Activated CD8-positive, alpha-beta memory T cell treated with anti-CD3 and anti-CD28 coated beads, Interleukin-2, amount 50 U/mL, for 24 hours (primary cell): ENCODE data around the gene ARHGAP21.

Experiments used
- DNase-seq: peaks from one replicate; pipeline ENCODE4 v3.0.0-alpha.2; 2020; ENCODE audit errors: extremely low read depth

Gene ARHGAP21

DNA sequence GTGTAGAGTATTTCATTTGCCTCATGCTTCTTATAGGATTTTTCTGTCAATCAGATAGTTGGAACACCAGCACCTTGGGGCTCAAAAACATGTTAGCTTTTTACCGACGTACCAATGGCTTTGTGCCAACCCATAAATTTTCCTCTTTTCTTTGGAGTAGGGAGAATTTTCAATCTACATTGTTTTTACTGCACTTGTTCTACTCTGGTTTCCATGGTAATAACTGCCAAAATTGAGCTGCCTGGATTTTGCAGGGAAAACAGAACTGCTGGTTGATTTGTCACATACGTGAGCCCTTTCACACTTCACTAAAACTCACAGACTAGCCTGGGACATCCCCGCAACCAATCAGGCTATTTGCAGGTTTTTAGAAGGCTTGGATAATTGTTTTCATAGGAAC, 189.7 kb downstream of the ARHGAP21 start:
- no peak for DNase-seq
